ENCODE measurements around the gene RHBDD3.

RHBDD3 gene

DNA sequence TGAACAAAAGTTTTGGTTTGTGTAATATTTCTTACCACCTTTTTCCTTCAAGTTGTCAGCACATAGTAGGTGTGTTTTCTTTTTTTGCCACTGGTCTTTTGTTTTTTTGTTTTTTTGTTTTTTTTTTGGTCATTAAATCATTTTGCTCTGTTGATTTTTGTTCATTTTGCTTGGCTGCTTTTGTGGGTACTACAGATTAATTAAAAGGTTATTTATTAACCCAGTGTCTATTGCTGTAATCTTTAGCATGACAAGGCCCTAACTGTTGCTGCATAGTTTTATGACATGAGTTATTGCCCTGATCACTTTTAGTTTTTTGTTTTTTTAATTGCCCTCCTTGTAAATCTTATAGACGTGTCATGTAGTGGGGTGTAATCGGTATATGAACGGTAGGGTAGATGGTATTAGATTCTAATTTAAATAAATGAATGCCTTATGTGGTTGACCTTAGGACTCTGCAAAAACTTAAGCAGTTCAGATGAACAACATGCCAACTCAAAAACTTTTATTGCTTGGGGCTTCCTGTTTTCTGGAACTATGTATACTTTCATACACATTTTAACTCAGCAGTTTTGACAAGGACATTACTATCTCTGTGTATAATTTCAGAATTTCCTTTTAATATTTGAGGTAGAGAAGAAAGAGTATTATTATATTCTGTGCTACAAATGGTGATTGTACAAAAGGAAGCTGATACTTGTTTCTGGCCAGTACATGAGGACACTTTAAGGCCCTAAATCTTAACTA is 8.2 kb upstream of the RHBDD3 start:
- H3K27me3 ChIP-seq (ENCODE audit: control insufficient read depth in 1 of 2, insufficient read depth in 2 of 2, low read length in 2 of 2), result no peaks in the 10 kb centered on the region
- H3K9ac ChIP-seq (ENCODE audit: low read length), result no peak overlapping the region
- peaks cover 72% of the 10 kb centered on the region for H3K36me3 ChIP-seq (ENCODE audit: insufficient read depth, low read length)
- no peak overlapping the region for H3K27ac ChIP-seq (ENCODE audit: low read depth, low read length)
- H3K9me3 ChIP-seq (ENCODE audit: low read length), result no peaks in the 10 kb centered on the region
- H3K4me3 ChIP-seq (ENCODE audit: low read depth in 1 of 2, low read length in 2 of 2), result no peak overlapping the region
- H3K4me1 ChIP-seq (ENCODE audit: insufficient read depth, low read length), result peaks cover 39% of the 10 kb centered on the region

DNA sequence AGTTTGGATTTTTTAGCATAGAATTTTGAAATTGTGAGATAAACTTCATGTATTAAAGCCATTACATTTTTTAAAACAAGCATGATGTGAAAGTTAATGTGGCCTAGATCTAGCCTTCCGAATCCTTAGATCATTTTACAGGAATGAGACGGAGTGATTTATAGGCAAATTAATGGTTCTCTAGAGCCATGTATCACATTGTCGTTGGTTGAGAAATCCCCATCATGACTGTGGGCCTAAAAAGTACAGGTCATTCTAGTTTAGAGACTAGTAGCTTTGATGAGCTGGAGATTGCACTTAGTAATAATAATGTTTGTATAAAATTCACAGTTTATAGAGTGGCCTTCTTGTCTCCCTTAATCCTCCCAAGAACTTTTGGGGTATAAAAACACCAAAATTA is 7.4 kb upstream of the RHBDD3 start:
- Histone ChIP-seq H3K36me3 (ENCODE audit: insufficient read depth, low read length) (peaks cover 68% of the 10 kb centered on the region), H3K27ac (ENCODE audit: low read depth, low read length) (no peak overlapping the region), H3K9me3 (ENCODE audit: low read length) (no peaks in the 10 kb centered on the region), H3K4me1 (ENCODE audit: insufficient read depth, low read length) (peaks cover 48% of the 10 kb centered on the region), H3K27me3 (ENCODE audit: control insufficient read depth in 1 of 2, insufficient read depth in 2 of 2, low read length in 2 of 2) (no peaks in the 10 kb centered on the region), H3K9ac (ENCODE audit: low read length) (no peak overlapping the region), H3K4me3 (ENCODE audit: low read depth in 1 of 2, low read length in 2 of 2) (no peak overlapping the region)

DNA sequence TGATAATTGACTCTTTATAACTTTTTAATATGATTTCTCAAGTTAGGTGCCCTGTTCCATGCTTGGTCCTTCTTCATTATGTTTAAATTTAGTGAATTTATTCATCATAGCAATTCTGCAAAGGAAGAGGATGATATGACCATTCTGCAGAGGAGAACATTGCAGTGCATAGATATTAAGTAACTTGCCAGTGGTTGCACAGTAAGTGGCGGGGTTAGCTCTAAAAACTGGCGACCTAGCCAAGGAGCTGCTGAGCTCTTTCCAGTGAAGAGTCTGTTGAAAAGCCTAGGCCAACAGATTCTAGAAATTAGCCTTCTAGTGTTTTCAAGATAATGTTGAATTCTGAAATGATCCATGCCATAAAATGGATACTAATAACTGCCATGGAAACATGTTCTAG is 4.8 kb upstream of the RHBDD3 start:
- H3K9ac ChIP-seq (ENCODE audit: low read length), result no peak overlapping the region
- no peaks in the 10 kb centered on the region for H3K27me3 ChIP-seq (ENCODE audit: control insufficient read depth in 1 of 2, insufficient read depth in 2 of 2, low read length in 2 of 2)
- peaks cover 45% of the 10 kb centered on the region for H3K36me3 ChIP-seq (ENCODE audit: insufficient read depth, low read length)
- peaks cover 56% of the 10 kb centered on the region for H3K4me1 ChIP-seq (ENCODE audit: insufficient read depth, low read length)
- H3K4me3 ChIP-seq (ENCODE audit: low read depth in 1 of 2, low read length in 2 of 2), result no peak overlapping the region
- H3K9me3 ChIP-seq (ENCODE audit: low read length), result no peaks in the 10 kb centered on the region
- H3K27ac ChIP-seq (ENCODE audit: low read depth, low read length), result no peak overlapping the region

- H3K27ac ChIP-seq (ENCODE audit: low read depth, low read length), result peak overlapping the region; percentile 99
- peaks cover 32% of the 10 kb centered on the region for H3K36me3 ChIP-seq (ENCODE audit: insufficient read depth, low read length)
- no peaks in the 10 kb centered on the region for H3K27me3 ChIP-seq (ENCODE audit: control insufficient read depth in 1 of 2, insufficient read depth in 2 of 2, low read length in 2 of 2)
- peak overlapping the region; percentile 93 to 98 for H3K4me3 ChIP-seq (ENCODE audit: low read depth in 1 of 2, low read length in 2 of 2)
- peak overlapping the region; percentile 19 for H3K9ac ChIP-seq (ENCODE audit: low read length)
- peaks cover 63% of the 10 kb centered on the region for H3K4me1 ChIP-seq (ENCODE audit: insufficient read depth, low read length)
- no peaks in the 10 kb centered on the region for H3K9me3 ChIP-seq (ENCODE audit: low read length)
Measured at GRCh38 chr22:29270475-29271271, 2.9 kb upstream of the RHBDD3 start.

GRCh38 chr22:29269731-29270474 is 2.1 kb upstream of the RHBDD3 start:
- peaks cover 55% of the 10 kb centered on the region for H3K4me1 ChIP-seq (ENCODE audit: insufficient read depth, low read length)
- no peaks in the 10 kb centered on the region for H3K9me3 ChIP-seq (ENCODE audit: low read length)
- H3K4me3 ChIP-seq (ENCODE audit: low read depth in 1 of 2, low read length in 2 of 2), result peak overlapping the region; percentile 93 to 98
- peak overlapping the region; percentile 92 for H3K9ac ChIP-seq (ENCODE audit: low read length)
- H3K27me3 ChIP-seq (ENCODE audit: control insufficient read depth in 1 of 2, insufficient read depth in 2 of 2, low read length in 2 of 2), result no peaks in the 10 kb centered on the region
- peaks cover 32% of the 10 kb centered on the region for H3K36me3 ChIP-seq (ENCODE audit: insufficient read depth, low read length)
- peak overlapping the region; percentile 99 for H3K27ac ChIP-seq (ENCODE audit: low read depth, low read length)

- Histone ChIP-seq H3K27me3 (ENCODE audit: control insufficient read depth in 1 of 2, insufficient read depth in 2 of 2, low read length in 2 of 2) (no peaks in the 10 kb centered on the region), H3K36me3 (ENCODE audit: insufficient read depth, low read length) (peaks cover 27% of the 10 kb centered on the region), H3K9ac (ENCODE audit: low read length) (peak overlapping the region; percentile 92), H3K4me3 (ENCODE audit: low read depth in 1 of 2, low read length in 2 of 2) (peak overlapping the region; percentile 93 to 98), H3K27ac (ENCODE audit: low read depth, low read length) (peak overlapping the region; percentile 99), H3K4me1 (ENCODE audit: insufficient read depth, low read length) (peaks cover 53% of the 10 kb centered on the region), H3K9me3 (ENCODE audit: low read length) (no peaks in the 10 kb centered on the region)
Measured at GRCh38 chr22:29269230-29269604, 1.4 kb upstream of the RHBDD3 start.

GRCh38 chr22:29268511-29269229 is 889 bp upstream of the RHBDD3 start:
- H3K27ac ChIP-seq (ENCODE audit: low read depth, low read length), result peak overlapping the region; percentile 99
- H3K4me1 ChIP-seq (ENCODE audit: insufficient read depth, low read length), result peaks cover 53% of the 10 kb centered on the region
- peak overlapping the region; percentile 92 for H3K9ac ChIP-seq (ENCODE audit: low read length)
- H3K9me3 ChIP-seq (ENCODE audit: low read length), result no peaks in the 10 kb centered on the region
- H3K36me3 ChIP-seq (ENCODE audit: insufficient read depth, low read length), result peaks cover 22% of the 10 kb centered on the region
- peak overlapping the region; percentile 93 to 98 for H3K4me3 ChIP-seq (ENCODE audit: low read depth in 1 of 2, low read length in 2 of 2)
- no peaks in the 10 kb centered on the region for H3K27me3 ChIP-seq (ENCODE audit: control insufficient read depth in 1 of 2, insufficient read depth in 2 of 2, low read length in 2 of 2)

GRCh38 chr22:29267462-29267857 is 321 bp downstream of the RHBDD3 start:
- H3K27ac ChIP-seq (ENCODE audit: low read depth, low read length), result peak overlapping the region; percentile 99
- H3K27me3 ChIP-seq (ENCODE audit: control insufficient read depth in 1 of 2, insufficient read depth in 2 of 2, low read length in 2 of 2), result no peaks in the 10 kb centered on the region
- H3K9ac ChIP-seq (ENCODE audit: low read length), result peak overlapping the region; percentile 92
- H3K4me1 ChIP-seq (ENCODE audit: insufficient read depth, low read length), result peaks cover 45% of the 10 kb centered on the region
- H3K4me3 ChIP-seq (ENCODE audit: low read depth in 1 of 2, low read length in 2 of 2), result peak overlapping the region; percentile 93 to 98
- peaks cover 9% of the 10 kb centered on the region for H3K36me3 ChIP-seq (ENCODE audit: insufficient read depth, low read length)
- H3K9me3 ChIP-seq (ENCODE audit: low read length), result no peaks in the 10 kb centered on the region

- Histone ChIP-seq H3K36me3 (ENCODE audit: insufficient read depth, low read length) (peaks cover 6% of the 10 kb centered on the region), H3K9me3 (ENCODE audit: low read length) (no peaks in the 10 kb centered on the region), H3K4me1 (ENCODE audit: insufficient read depth, low read length) (peaks cover 39% of the 10 kb centered on the region), H3K27me3 (ENCODE audit: control insufficient read depth in 1 of 2, insufficient read depth in 2 of 2, low read length in 2 of 2) (no peaks in the 10 kb centered on the region), H3K27ac (ENCODE audit: low read depth, low read length) (peak overlapping the region; percentile 99), H3K9ac (ENCODE audit: low read length) (peak overlapping the region; percentile 92), H3K4me3 (ENCODE audit: low read depth in 1 of 2, low read length in 2 of 2) (peak overlapping the region; percentile 93 to 98)
Measured at GRCh38 chr22:29266564-29267461, 968 bp downstream of the RHBDD3 start.

DNA sequence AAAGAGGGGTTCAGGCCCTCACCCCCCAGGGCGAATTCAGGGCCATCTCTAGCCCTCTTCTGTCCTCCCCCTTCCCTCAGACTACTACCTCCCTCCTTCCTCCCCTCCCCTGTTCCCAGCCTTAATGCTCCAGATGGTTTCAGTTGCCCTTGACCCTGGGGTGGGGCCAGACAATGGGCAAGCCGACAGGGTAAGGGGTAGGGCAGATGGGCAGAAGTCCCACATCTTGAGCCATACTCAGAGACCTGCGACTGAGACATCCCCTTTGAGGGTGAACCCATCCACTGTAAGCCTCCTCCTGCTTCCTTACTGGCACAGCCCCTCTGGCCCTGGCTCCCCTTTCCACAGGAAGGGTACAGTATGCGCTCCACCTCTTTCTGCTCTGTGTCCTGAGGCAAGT is 1.9 kb downstream of the RHBDD3 start:
- Histone ChIP-seq H3K27me3 (ENCODE audit: control insufficient read depth in 1 of 2, insufficient read depth in 2 of 2, low read length in 2 of 2) (no peaks in the 10 kb centered on the region), H3K4me3 (ENCODE audit: low read depth in 1 of 2, low read length in 2 of 2) (no peak overlapping the region), H3K9me3 (ENCODE audit: low read length) (no peaks in the 10 kb centered on the region), H3K4me1 (ENCODE audit: insufficient read depth, low read length) (peaks cover 31% of the 10 kb centered on the region), H3K27ac (ENCODE audit: low read depth, low read length) (no peak overlapping the region), H3K36me3 (ENCODE audit: insufficient read depth, low read length) (peaks cover 6% of the 10 kb centered on the region), H3K9ac (ENCODE audit: low read length) (no peak overlapping the region)

Measured in muscle layer of colon (tissue), 2 donors.